Mucosa of rectum (tissue), 2 donors: ENCODE measurements around the gene NAALADL2.

Experiments used
- H3K27ac ChIP-seq, 2 donors: one replicate each; pipeline ENCODE4 v1.7.0; 2013; ENCODE audit warnings: inconsistent platforms in 2 of 2, low read depth in 2 of 2, low read length in 2 of 2
- H3K27me3 ChIP-seq, 2 donors: one replicate each; pipeline ENCODE4 v1.7.0; 2013; ENCODE audit warnings: low read length in 2 of 2; ENCODE audit not compliant: control insufficient read depth in 2 of 2, insufficient read depth in 2 of 2
- H3K36me3 ChIP-seq, 2 donors: one replicate each; pipeline ENCODE4 v1.7.0; 2013; ENCODE audit warnings: low read length in 2 of 2; ENCODE audit not compliant: control insufficient read depth in 2 of 2, insufficient read depth in 2 of 2
- H3K4me1 ChIP-seq, 2 donors: one replicate each; pipeline ENCODE4 v1.7.0; 2013; ENCODE audit warnings: low read length in 2 of 2, mild to moderate bottlenecking in 1 of 2; ENCODE audit not compliant: control insufficient read depth in 2 of 2, insufficient read depth in 2 of 2
- H3K4me3 ChIP-seq, 2 donors: one replicate each; pipeline ENCODE4 v1.7.0; 2013; ENCODE audit warnings: low read length in 2 of 2
- H3K9ac ChIP-seq, 2 donors: one replicate each; pipeline ENCODE4 v1.7.0; 2013; ENCODE audit warnings: low read length in 2 of 2, low read depth in 1 of 2, mild to moderate bottlenecking in 1 of 2
- H3K9me3 ChIP-seq, 2 donors: one replicate each; pipeline ENCODE4 v1.7.0; 2013; ENCODE audit warnings: low read length in 2 of 2; ENCODE audit not compliant: control insufficient read depth in 2 of 2
- donor health status: healthy.
- donor health status: Normal muscosa, but diverticular disease.

Gene NAALADL2

GRCh38 chr3:174859114-174859735, at the start of gene NAALADL2:
TSS of gene NAALADL2 (plus strand) at chr3:174859334.
- Histone ChIP-seq H3K27me3 (no peaks in the 10 kb centered on the region), H3K9ac (peak within 1 kb of the TSS; percentile 36 to 52), H3K9me3 (no peaks in the 10 kb centered on the region), H3K27ac (peak within 1 kb of the TSS; percentile 63 to 69), H3K4me3 (peak within 1 kb of the TSS; percentile 45 to 68), H3K4me1 (peaks cover 0 to 20% of the 10 kb centered on the region in 2 donors), H3K36me3 (no peaks in the 10 kb centered on the region)

GRCh38 chr3:174810254-174810653, 48.9 kb upstream of the NAALADL2 start:
- no peaks in the 10 kb centered on the region for H3K9me3 ChIP-seq
- peaks cover 5 to 9% of the 10 kb centered on the region in 2 donors for H3K4me1 ChIP-seq
- no peak overlapping the region for H3K4me3 ChIP-seq
- no peaks in the 10 kb centered on the region for H3K27me3 ChIP-seq
- no peak overlapping the region for H3K27ac ChIP-seq
- H3K36me3 ChIP-seq: no peaks in the 10 kb centered on the region
- no peak overlapping the region for H3K9ac ChIP-seq

- no peak overlapping the region for H3K9ac ChIP-seq
- H3K36me3 ChIP-seq: no peaks in the 10 kb centered on the region
- no peak overlapping the region for H3K4me3 ChIP-seq
- no peaks in the 10 kb centered on the region for H3K27me3 ChIP-seq
- no peaks in the 10 kb centered on the region for H3K9me3 ChIP-seq
- H3K27ac ChIP-seq: no peak overlapping the region
- peaks cover 5 to 9% of the 10 kb centered on the region in 2 donors for H3K4me1 ChIP-seq
Measured at GRCh38 chr3:174812172-174812862, 46.8 kb upstream of the NAALADL2 start.

- peaks cover 5 to 6% of the 10 kb centered on the region in 2 donors for H3K4me1 ChIP-seq
- no peak overlapping the region for H3K27ac ChIP-seq
- no peaks in the 10 kb centered on the region for H3K36me3 ChIP-seq
- H3K27me3 ChIP-seq: no peaks in the 10 kb centered on the region
- no peak overlapping the region for H3K9ac ChIP-seq
- H3K4me3 ChIP-seq: no peak overlapping the region
- H3K9me3 ChIP-seq: no peaks in the 10 kb centered on the region
Measured at GRCh38 chr3:174815750-174816149, 43.4 kb upstream of the NAALADL2 start.

GRCh38 chr3:174820885-174821284, 38.2 kb upstream of the NAALADL2 start:
- Histone ChIP-seq H3K27ac (no peak overlapping the region), H3K9me3 (no peaks in the 10 kb centered on the region), H3K4me3 (no peak overlapping the region), H3K27me3 (no peaks in the 10 kb centered on the region), H3K9ac (no peak overlapping the region), H3K4me1 (no peaks in the 10 kb centered on the region), H3K36me3 (no peaks in the 10 kb centered on the region)

- no peaks in the 10 kb centered on the region for H3K27me3 ChIP-seq
- H3K9ac ChIP-seq: no peak overlapping the region
- H3K4me3 ChIP-seq: no peak overlapping the region
- no peaks in the 10 kb centered on the region for H3K36me3 ChIP-seq
- no peak overlapping the region for H3K27ac ChIP-seq
- H3K4me1 ChIP-seq: no peaks in the 10 kb centered on the region
- no peaks in the 10 kb centered on the region for H3K9me3 ChIP-seq
Measured at GRCh38 chr3:174821477-174821876, 37.7 kb upstream of the NAALADL2 start.

GRCh38 chr3:174822320-174822719, 36.8 kb upstream of the NAALADL2 start:
- Histone ChIP-seq H3K9me3 (no peaks in the 10 kb centered on the region), H3K4me1 (no peaks in the 10 kb centered on the region), H3K4me3 (no peak overlapping the region), H3K27me3 (no peaks in the 10 kb centered on the region), H3K27ac (no peak overlapping the region), H3K9ac (no peak overlapping the region), H3K36me3 (no peaks in the 10 kb centered on the region)

- H3K4me1 ChIP-seq: no peaks in the 10 kb centered on the region
- H3K9me3 ChIP-seq: no peaks in the 10 kb centered on the region
- H3K36me3 ChIP-seq: no peaks in the 10 kb centered on the region
- H3K9ac ChIP-seq: no peak overlapping the region
- H3K27ac ChIP-seq: no peak overlapping the region
- H3K4me3 ChIP-seq: no peak overlapping the region
- H3K27me3 ChIP-seq: no peaks in the 10 kb centered on the region
Measured at GRCh38 chr3:174826069-174826468, 33.1 kb upstream of the NAALADL2 start.

GRCh38 chr3:174844746-174845145, 14.4 kb upstream of the NAALADL2 start:
- Histone ChIP-seq H3K36me3 (no peaks in the 10 kb centered on the region), H3K9me3 (no peaks in the 10 kb centered on the region), H3K4me3 (no peak overlapping the region), H3K27ac (no peak overlapping the region), H3K4me1 (no peaks in the 10 kb centered on the region), H3K27me3 (no peaks in the 10 kb centered on the region), H3K9ac (no peak overlapping the region)

GRCh38 chr3:174846055-174846454, 13.1 kb upstream of the NAALADL2 start:
- Histone ChIP-seq H3K27ac (no peak overlapping the region), H3K36me3 (no peaks in the 10 kb centered on the region), H3K4me1 (no peaks in the 10 kb centered on the region), H3K9me3 (no peaks in the 10 kb centered on the region), H3K4me3 (no peak overlapping the region), H3K9ac (no peak overlapping the region), H3K27me3 (no peaks in the 10 kb centered on the region)
